Dermis blood vessel endothelial cell (primary cell): ENCODE results near the gene GCNT4. TPM values are rescaled to one million over a fixed set of nuclear protein-coding genes. Genes with fewer than 3 reads are reported as not detected.
A peak's percentile ranks its signal among the peaks of the same experiment; 100 is the strongest.
"Not testable (repeated sequence)": the region's sequence is repeated elsewhere in the genome, so short reads cannot be mapped to it uniquely, and the experiment has no call there.

Experiments
- DNase-seq: peaks from one replicate; pipeline ENCODE4 v3.0.0; 2010
- total RNA-seq: library from RNA; depleted of rRNA; stranded (reverse); fragments of >200 nt; gene quantifications from 2 replicates; pipeline ENCODE4 v1.2.3, GENCODE V29; 2014

The GCNT4 gene
- 0.19 and 0.34 TPM in 2 replicates for total RNA-seq

- peak; percentile 47 for DNase-seq
These were observed at the start of gene GCNT4 for GRCh38 chr5:75052192-75053053. Gene GCNT4 (minus strand): TSS chr5:75052558. CDS start chr5:75030037, 22,521 bp downstream.

- not testable (repeated sequence) for DNase-seq
These were observed 43.6 kb upstream of the GCNT4 start for GRCh38 chr5:75095956-75096355.

- DNase-seq = no peak
These were observed 39.2 kb upstream of the GCNT4 start for GRCh38 chr5:75091597-75091996.

- DNase-seq = no peak
These were observed 37.3 kb upstream of the GCNT4 start for GRCh38 chr5:75089662-75090061.

GRCh38 chr5:75089137-75089536 lies 36.8 kb upstream of the GCNT4 start:
- DNase-seq = no peak

- no peak for DNase-seq
These were observed 36.3 kb upstream of the GCNT4 start for GRCh38 chr5:75088648-75089047.

GRCh38 chr5:75081510-75081909 lies 29.2 kb upstream of the GCNT4 start:
- no peak for DNase-seq

GRCh38 chr5:75079346-75079745 lies 27.0 kb upstream of the GCNT4 start:
- DNase-seq = not testable (repeated sequence)

GRCh38 chr5:75078027-75078426 lies 25.7 kb upstream of the GCNT4 start:
- no peak for DNase-seq

- no peak for DNase-seq
These were observed 19.7 kb upstream of the GCNT4 start for GRCh38 chr5:75072061-75072460.

GRCh38 chr5:75071100-75071499 lies 18.7 kb upstream of the GCNT4 start:
- DNase-seq = no peak

GRCh38 chr5:75067434-75067833 lies 15.1 kb upstream of the GCNT4 start:
- no peak for DNase-seq

GRCh38 chr5:75062925-75063531 lies 10.7 kb upstream of the GCNT4 start:
- DNase-seq = no peak

- no peak for DNase-seq
These were observed 7.7 kb upstream of the GCNT4 start for GRCh38 chr5:75059912-75060545.

- DNase-seq = no peak
These were observed 6.7 kb upstream of the GCNT4 start for GRCh38 chr5:75058986-75059535.

- peak; percentile 39 for DNase-seq
These were observed 5.2 kb upstream of the GCNT4 start for GRCh38 chr5:75057561-75057960.

GRCh38 chr5:75055727-75056144 lies 3.4 kb upstream of the GCNT4 start:
- peak; percentile 9 for DNase-seq

GRCh38 chr5:75054134-75054930 lies 2.0 kb upstream of the GCNT4 start:
- DNase-seq = peak; percentile 48

- DNase-seq = peak; percentile 75
These were observed 1.2 kb upstream of the GCNT4 start for GRCh38 chr5:75053304-75054133.

- no peak for DNase-seq
These were observed 621 bp upstream of the GCNT4 start for GRCh38 chr5:75053054-75053303.

GRCh38 chr5:75051217-75051751 lies 1.1 kb downstream of the GCNT4 start:
- peak; percentile 13 for DNase-seq
